GM12878 (cell line): ENCODE results near the gene SYT14. TPM values are rescaled to one million over a fixed set of nuclear protein-coding genes. Genes with fewer than 3 reads are reported as not detected.

Source experiments
- ATAC-seq: fragments of 200-7000 bp; cut with Tn5 transposase; 3 replicates; pipeline ENCODE4 v1.9.1; 2020; ENCODE audit warnings: mild to moderate bottlenecking, moderate library complexity
- BruUV-seq: library from RNA; stranded (reverse); fragments of 400-500 nt; replicated peaks from 2 replicates; lab custom pipeline; 2021; lab: Mats Ljungman, UMichigan
- CTCF ChIA-PET: fragments of 300-600 bp; sonication (Branson Sonifier 250); formaldehyde crosslinking; extraction: SDS; loops from one replicate; lab custom pipeline; 2021; ENCODE audit warnings: inconsistent platforms; lab: Yijun Ruan, JAX
- POLR2A ChIA-PET: fragments of 350-600 bp; formaldehyde crosslinking; extraction: SDS; loops from one replicate; lab custom pipeline; 2021; ENCODE audit warnings: inconsistent platforms; lab: Charles Lee
- RAD21 ChIA-PET: fragments of 300-600 bp; sonication (Branson Sonifier 250); formaldehyde crosslinking; loops from one replicate; lab custom pipeline; 2023; ENCODE audit warnings: antibody characterized with exemption; ENCODE audit not compliant: unreplicated experiment; lab: Charles Lee
- SMC1A ChIA-PET: fragments of 300-600 bp; sonication (Branson Sonifier 250); formaldehyde crosslinking; loops from one replicate; lab custom pipeline; 2023; ENCODE audit not compliant: unreplicated experiment, uncharacterized antibody; lab: Charles Lee
- DNase-seq: peaks from one replicate; pipeline ENCODE4 v3.0.0-alpha.2; 2011; ENCODE audit warnings: low read depth, low spot score
- FAIRE-seq: peaks from 3 replicates; lab custom pipeline; 2011; peaks lifted over from hg19 to GRCh38; lab: Jason Lieb, UNC
- H2AFZ ChIP-seq: 2 replicates; pipeline ENCODE4 v1.6.0; 2011; ENCODE audit warnings: low read depth, low read length, control low read depth; ENCODE audit not compliant: control insufficient read depth
- H3K27ac ChIP-seq: 2 replicates; pipeline ENCODE4 v1.5.1; 2011; ENCODE audit warnings: control low read depth; ENCODE audit not compliant: control insufficient read depth, insufficient read depth
- H3K27me3 ChIP-seq, 2 experiments: replicated peaks in 1 of 2; 2 replicates each; pipeline versions ENCODE4 v1.6.0 to v1.6.1; 2011; ENCODE audit warnings: low read length in 1 of 2; ENCODE audit not compliant: control insufficient read depth in 2 of 2, insufficient read depth in 2 of 2
- H3K36me3 ChIP-seq, 2 experiments: 2 replicates each; pipeline ENCODE4 v1.5.1; 2011; ENCODE audit warnings: low read length in 1 of 2; ENCODE audit not compliant: control insufficient read depth in 2 of 2, insufficient read depth in 2 of 2
- H3K4me1 ChIP-seq: 2 replicates; pipeline ENCODE4 v1.6.1; 2011; ENCODE audit warnings: mild to moderate bottlenecking, low read length, moderate library complexity, mixed read lengths; ENCODE audit not compliant: control insufficient read depth, insufficient read depth
- H3K4me2 ChIP-seq: 2 replicates; pipeline ENCODE4 v1.6.0; 2011; ENCODE audit warnings: control low read depth; ENCODE audit not compliant: control insufficient read depth, insufficient read depth
- H3K4me3 ChIP-seq: fragments of 200-600 bp; sonication (generic); 2 replicates; pipeline ENCODE4 v1.5.1; 2016
- H3K79me2 ChIP-seq: 2 replicates; pipeline ENCODE4 v1.6.0; 2011; ENCODE audit warnings: low read length; ENCODE audit not compliant: control insufficient read depth, insufficient read depth
- H3K9ac ChIP-seq: 2 replicates; pipeline ENCODE4 v1.8.0; 2011; ENCODE audit warnings: low read length, control low read depth, mixed read lengths; ENCODE audit not compliant: control insufficient read depth, insufficient read depth
- H3K9me3 ChIP-seq: replicated peaks from 3 replicates; pipeline ENCODE4 v1.5.1; 2011; ENCODE audit warnings: mild to moderate bottlenecking, low read length; ENCODE audit not compliant: control insufficient read depth, insufficient read depth
- H4K20me1 ChIP-seq: 2 replicates; pipeline ENCODE4 v1.6.0; 2011; ENCODE audit not compliant: control insufficient read depth, insufficient read depth
- BHLHE40 ChIP-seq, 2 experiments: fragments of 450-650 bp in 1 of 2; IDR thresholded peaks; 2 replicates each; pipeline ENCODE4 v1.6.1; 2011 to 2017; ENCODE audit warnings: low read depth in 2 of 2, borderline replicate concordance in 1 of 2, improper control_type of control experiment in 1 of 2, low read length in 1 of 2, mild to moderate bottlenecking in 1 of 2
- CEBPB ChIP-seq, 2 experiments: fragments of 150-350 bp in 1 of 2; IDR thresholded peaks; 2 replicates each; pipeline ENCODE4 v1.6.1; 2012 to 2014; ENCODE audit warnings: low read depth in 2 of 2, low read length in 2 of 2, borderline replicate concordance in 1 of 2, inconsistent platforms in 1 of 2
- CREB1 ChIP-seq: IDR thresholded peaks from 2 replicates; pipeline ENCODE4 v1.6.1; 2012; ENCODE audit warnings: low read depth, mild to moderate bottlenecking, inconsistent platforms
- POLR2A ChIP-seq: IDR thresholded peaks from 2 replicates; pipeline ENCODE4 v1.6.1; 2011; ENCODE audit warnings: low read depth, mild to moderate bottlenecking, low read length
- RAD51 ChIP-seq: fragments of 450-650 bp; IDR thresholded peaks from 2 replicates; pipeline ENCODE4 v1.6.1; 2016; ENCODE audit warnings: moderate library complexity, mild to moderate bottlenecking, inconsistent platforms
- RFX5 ChIP-seq: IDR thresholded peaks from 2 replicates; pipeline ENCODE4 v1.6.1; 2011; ENCODE audit warnings: low read depth, low read length, improper control_type of control experiment
- SMARCA5 ChIP-seq: fragments of 450-650 bp; IDR thresholded peaks from 2 replicates; pipeline ENCODE4 v1.6.1; 2017; ENCODE audit warnings: mild to moderate bottlenecking
- SMC3 ChIP-seq: IDR thresholded peaks from 2 replicates; pipeline ENCODE4 v1.6.1; 2011; ENCODE audit warnings: low read length, improper control_type of control experiment, borderline replicate concordance
- STAT1 ChIP-seq: fragments of 450-650 bp; conservative IDR thresholded peaks from 2 replicates; pipeline ENCODE4 v1.6.1; 2014; ENCODE audit warnings: antibody characterized with exemption, mild to moderate bottlenecking
- STAT3 ChIP-seq: IDR thresholded peaks from 2 replicates; pipeline ENCODE4 v1.6.1; 2011; ENCODE audit warnings: low read depth, low read length, improper control_type of control experiment
- TARDBP ChIP-seq: IDR thresholded peaks from 2 replicates; pipeline ENCODE4 v1.6.1; 2016; ENCODE audit warnings: borderline replicate concordance
- YY1 ChIP-seq: IDR thresholded peaks from 2 replicates; pipeline ENCODE4 v1.6.1; 2011; ENCODE audit warnings: low read depth, mild to moderate bottlenecking, low read length
- WGBS: methylation state at CpG from one replicate; pipeline ENCODE4 v1.1.6; 2016; ENCODE audit warnings: low lambda C conversion rate; ENCODE audit not compliant: insufficient replicate concordance, insufficient coverage; ENCODE audit errors: missing lambda C conversion rate; 5-methylcytosine and 5-hydroxymethylcytosine counted together
- in situ Hi-C: fragments of 300-500 bp; cut with MboI; formaldehyde crosslinking; loops from 9 replicates; pipeline ENCODE4 v1.14.3; 2018; ENCODE audit warnings: mixed read lengths
- intact Hi-C: fragments of 100-400 bp; cut with micrococcal nuclease; formaldehyde crosslinking; loops from one replicate; pipeline ENCODE4 v1.14.2; 2022; ENCODE audit not compliant: unreplicated experiment
- polyA plus RNA-seq, 11 experiments: library from polyadenylated mRNA; depleted of rRNA in 4 of 11; unstranded in 6 of 11; stranded (reverse) in 5 of 11; fragments of >200 nt; fragmentation: Nextera tagmentation in 4 of 11; fragmentation: Illumina TruSeq in 1 of 11; extraction: Ambion mirVana in 4 of 11; extraction: Trizol in 1 of 11; gene quantifications; 1 replicate in 1 of 11; 2 replicates in 10 of 11; pipeline versions ENCODE4 v1.2.1 to v1.2.3, GENCODE V29; 2011 to 2016; ENCODE audit warnings: inconsistent platforms in 2 of 11, missing spikeins in 2 of 11, low read depth in 1 of 11
- total RNA-seq, 4 experiments: library from RNA; depleted of rRNA in 3 of 4; stranded (reverse); fragments of >200 nt in 3 of 4; fragmentation: Illumina TruSeq in 1 of 4; extraction: Trizol in 1 of 4; gene quantifications; 2 replicates each; pipeline versions ENCODE4 v1.2.1 to v1.2.3, GENCODE V29; 2013 to 2021
- TF ChIP-seq, protein P1 (sequence below): IDR thresholded peaks from 2 replicates; pipeline ENCODE4 v1.6.1; 2012; ENCODE audit warnings: mild to moderate bottlenecking, low read depth, low read length

Gene SYT14
- total and polyA plus RNA-seq, 10 of the 15 experiments (the other 5 are each of a cell fraction or from before 2014, with no cell fraction given) = under 0.01 TPM; not detected in 9

GRCh38 chr1:209962388-209962787 lies 24.4 kb downstream of the SYT14 start:
- no peak for DNase-seq

More at GRCh38 chr1:209962388-209962787, 24.4 kb downstream of the SYT14 start:
- Histone ChIP-seq H3K36me3 (no peaks in the 10 kb centered on the region), H3K79me2 (no peaks in the 10 kb centered on the region), H3K27ac (no peak overlapping the region), H3K9me3 (no peaks in the 10 kb centered on the region), H3K4me2 (no peak overlapping the region), H2AFZ (no peak overlapping the region), H3K4me1 (no peaks in the 10 kb centered on the region), H3K27me3 (no peaks in the 10 kb centered on the region; a peak in 1 of 4 replicates), H4K20me1 (no peaks in the 10 kb centered on the region), H3K4me3 (no peak overlapping the region), H3K9ac (no peak overlapping the region)
- ChIA-PET CTCF (no interaction called here), RAD21 (no interaction called here), SMC1A (no interaction called here), POLR2A (no interaction called here)
- WGBS = 22% methylated on average over 4 of the region's 4 CpGs
- no peak for FAIRE-seq
- intact Hi-C loops (no loop called here), in situ Hi-C loops (no loop called here)
- TF ChIP-seq SMARCA5 (no peak), RAD51 (no peak), TARDBP (no peak), STAT3 (no peak), SMC3 (no peak), STAT1 (no peak), BHLHE40 (IDR thresholded peaks at IDR 0.05; ENCODE audit: borderline replicate concordance in 1 of 2, low read depth in 2 of 2, low read length in 1 of 2) (no peak), CREB1 (no peak), POLR2A (no peak), RFX5 (no peak), YY1 (no peak), CEBPB (IDR thresholded peaks at IDR 0.05; ENCODE audit: borderline replicate concordance in 1 of 2, low read depth in 2 of 2, low read length in 2 of 2) (no peak)
- TF ChIP-seq, protein P1, sequence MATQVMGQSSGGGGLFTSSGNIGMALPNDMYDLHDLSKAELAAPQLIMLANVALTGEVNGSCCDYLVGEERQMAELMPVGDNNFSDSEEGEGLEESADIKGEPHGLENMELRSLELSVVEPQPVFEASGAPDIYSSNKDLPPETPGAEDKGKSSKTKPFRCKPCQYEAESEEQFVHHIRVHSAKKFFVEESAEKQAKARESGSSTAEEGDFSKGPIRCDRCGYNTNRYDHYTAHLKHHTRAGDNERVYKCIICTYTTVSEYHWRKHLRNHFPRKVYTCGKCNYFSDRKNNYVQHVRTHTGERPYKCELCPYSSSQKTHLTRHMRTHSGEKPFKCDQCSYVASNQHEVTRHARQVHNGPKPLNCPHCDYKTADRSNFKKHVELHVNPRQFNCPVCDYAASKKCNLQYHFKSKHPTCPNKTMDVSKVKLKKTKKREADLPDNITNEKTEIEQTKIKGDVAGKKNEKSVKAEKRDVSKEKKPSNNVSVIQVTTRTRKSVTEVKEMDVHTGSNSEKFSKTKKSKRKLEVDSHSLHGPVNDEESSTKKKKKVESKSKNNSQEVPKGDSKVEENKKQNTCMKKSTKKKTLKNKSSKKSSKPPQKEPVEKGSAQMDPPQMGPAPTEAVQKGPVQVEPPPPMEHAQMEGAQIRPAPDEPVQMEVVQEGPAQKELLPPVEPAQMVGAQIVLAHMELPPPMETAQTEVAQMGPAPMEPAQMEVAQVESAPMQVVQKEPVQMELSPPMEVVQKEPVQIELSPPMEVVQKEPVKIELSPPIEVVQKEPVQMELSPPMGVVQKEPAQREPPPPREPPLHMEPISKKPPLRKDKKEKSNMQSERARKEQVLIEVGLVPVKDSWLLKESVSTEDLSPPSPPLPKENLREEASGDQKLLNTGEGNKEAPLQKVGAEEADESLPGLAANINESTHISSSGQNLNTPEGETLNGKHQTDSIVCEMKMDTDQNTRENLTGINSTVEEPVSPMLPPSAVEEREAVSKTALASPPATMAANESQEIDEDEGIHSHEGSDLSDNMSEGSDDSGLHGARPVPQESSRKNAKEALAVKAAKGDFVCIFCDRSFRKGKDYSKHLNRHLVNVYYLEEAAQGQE = no peak
- ATAC-seq = no peak
- BruUV-seq = no TSS peak
